ENCODE results near the gene CEACAM4.

CEACAM4 gene

GRCh38 chr19:41616792-41617621 lies 9.9 kb downstream of the CEACAM4 start:
- DNase-seq = peak; percentile 46 to 73 (median 54)

- no peak for DNase-seq
These were observed 11.7 kb downstream of the CEACAM4 start for GRCh38 chr19:41615207-41615606.

GRCh38 chr19:41612483-41612882 lies 14.4 kb downstream of the CEACAM4 start:
- peak in 3 of 4 experiments; percentile 37 to 57 (median 55) for DNase-seq

GRCh38 chr19:41610789-41611188 lies 16.1 kb downstream of the CEACAM4 start:
- no peak for DNase-seq

GRCh38 chr19:41607668-41608067 lies 19.2 kb downstream of the CEACAM4 start:
- DNase-seq = no peak

GRCh38 chr19:41606215-41606837 lies 20.5 kb downstream of the CEACAM4 start:
- DNase-seq = no peak

- DNase-seq = no peak
These were observed 22.0 kb downstream of the CEACAM4 start for GRCh38 chr19:41604831-41605230.

- DNase-seq = no peak
These were observed 25.1 kb downstream of the CEACAM4 start for GRCh38 chr19:41601771-41602170.

GRCh38 chr19:41599175-41599966 lies 27.5 kb downstream of the CEACAM4 start:
- no peak for DNase-seq

GRCh38 chr19:41597600-41598041 lies 29.3 kb downstream of the CEACAM4 start:
- peak; percentile 77 to 88 (median 81) for DNase-seq

GRCh38 chr19:41595890-41596280 lies 31.0 kb downstream of the CEACAM4 start:
- no peak for DNase-seq

GRCh38 chr19:41595258-41595889 lies 31.5 kb downstream of the CEACAM4 start:
- DNase-seq = peak; percentile 74 to 92 (median 83)

GRCh38 chr19:41591951-41592562 lies 34.8 kb downstream of the CEACAM4 start:
- no peak for DNase-seq

- peak in 2 of 4 experiments; percentile 11 to 38 for DNase-seq
These were observed 35.9 kb downstream of the CEACAM4 start for GRCh38 chr19:41590936-41591335.

- no peak for DNase-seq
These were observed 37.5 kb downstream of the CEACAM4 start for GRCh38 chr19:41589371-41589770.

- peak; percentile 19 to 56 (median 46) for DNase-seq
These were observed 38.2 kb downstream of the CEACAM4 start for GRCh38 chr19:41588497-41589209.

- no peak for DNase-seq
These were observed 39.0 kb downstream of the CEACAM4 start for GRCh38 chr19:41587838-41588210.

- DNase-seq = no peak
These were observed 39.6 kb downstream of the CEACAM4 start for GRCh38 chr19:41587101-41587837.

- DNase-seq = no peak
These were observed 40.8 kb downstream of the CEACAM4 start for GRCh38 chr19:41586064-41586463.

- DNase-seq = no peak
These were observed 41.9 kb downstream of the CEACAM4 start for GRCh38 chr19:41584931-41585330.
